Mucosa of gallbladder (tissue), 1 donor: Measurements from ENCODE around the gene VAMP5. TPM values are rescaled to one million over a fixed set of nuclear protein-coding genes. Genes with fewer than 3 reads are reported as not detected.

ENCODE experiments used
- DNase-seq: peaks from one replicate; pipeline ENCODE4 v3.0.0-alpha.2; 2020; ENCODE audit warnings: low spot score
- total RNA-seq: library from RNA; stranded (reverse); gene quantifications from one replicate; pipeline ENCODE4 v1.2.1, GENCODE V29; 2021
- donor health status: DM: no; HTN: no; CAD: no.

The VAMP5 gene
- total RNA-seq, 1 donor from 2014 or later, result 48.8 TPM

- DNase-seq, result no peak
Measured at GRCh38 chr2:85635636-85636035, 51.4 kb downstream of the VAMP5 start.

DNA sequence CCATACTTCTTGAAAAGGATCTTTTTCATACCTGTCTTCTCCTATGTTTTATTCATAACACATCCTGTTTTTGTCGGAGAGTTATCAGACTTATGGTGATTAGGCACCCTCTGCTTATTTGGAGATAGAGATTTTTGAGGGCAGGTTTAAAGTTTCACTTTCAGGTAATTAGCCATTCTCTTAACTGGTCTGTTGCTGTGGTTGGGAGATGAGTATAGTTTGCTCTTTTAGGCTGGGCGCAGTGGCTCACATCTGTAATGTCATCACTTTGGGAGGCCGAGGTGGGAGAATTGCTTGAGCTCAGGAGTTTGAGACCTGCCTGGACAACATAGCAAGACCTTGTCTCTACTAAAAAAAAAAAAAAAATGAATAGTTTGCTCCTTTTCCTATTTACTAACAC is 58.5 kb downstream of the VAMP5 start:
- no peak for DNase-seq

Other genes starting within 250 kb of the VAMP5 start
- gene RETSAT, start 229.9 kb upstream of the VAMP5 start, total RNA-seq, result 86.4 TPM
- 30.3 TPM for gene ELMOD3, start 229.7 kb upstream of the VAMP5 start, total RNA-seq
- 125 TPM for gene CAPG, start 174.1 kb upstream of the VAMP5 start, total RNA-seq
- gene SH2D6, start 165.7 kb upstream of the VAMP5 start, total RNA-seq, result 9.9 TPM
- gene MAT2A, start 45.3 kb upstream of the VAMP5 start, total RNA-seq, result 262 TPM
- 77.4 TPM for gene GGCX, start 22.9 kb upstream of the VAMP5 start, total RNA-seq
- gene VAMP8, start 6.8 kb upstream of the VAMP5 start, total RNA-seq, result 178 TPM
- 94.1 TPM for gene RNF181, start 11.3 kb downstream of the VAMP5 start, total RNA-seq
- gene TMEM150A, start 18.3 kb downstream of the VAMP5 start, total RNA-seq, result 31.9 TPM
- 47.8 TPM for gene C2orf68, start 27.6 kb downstream of the VAMP5 start, total RNA-seq
- gene USP39, start 31.8 kb downstream of the VAMP5 start, total RNA-seq, result 44.1 TPM
- gene SFTPB, start 83.8 kb downstream of the VAMP5 start, total RNA-seq, result 11.5 TPM
- gene GNLY, start 109.9 kb downstream of the VAMP5 start, total RNA-seq, result 0.95 TPM
- 9.0 TPM for gene ATOH8, start 169.6 kb downstream of the VAMP5 start, total RNA-seq